ENCODE measurements around the gene DHX40.
A peak's percentile ranks its signal among the peaks of the same experiment; 100 is the strongest.
"Not testable (repeated sequence)": the region's sequence is repeated elsewhere in the genome, so short reads cannot be mapped to it uniquely, and the experiment has no call there.

DHX40 gene

GRCh38 chr17:59565959-59566324 lies 532 bp downstream of the DHX40 start:
- DNase-seq: peak; percentile 31

GRCh38 chr17:59569151-59569550 lies 3.7 kb downstream of the DHX40 start:
- not testable (repeated sequence) for DNase-seq

GRCh38 chr17:59572301-59572924 lies 7.0 kb downstream of the DHX40 start:
- DNase-seq: no peak

- not testable (repeated sequence) for DNase-seq
Observed at GRCh38 chr17:59584168-59584567, 18.8 kb downstream of the DHX40 start.

- no peak for DNase-seq
Observed at GRCh38 chr17:59600169-59600568, 34.8 kb downstream of the DHX40 start.

- no peak for DNase-seq
Observed at GRCh38 chr17:59601130-59601529, 35.7 kb downstream of the DHX40 start.

- DNase-seq: no peak
Observed at GRCh38 chr17:59607061-59607460, 41.7 kb downstream of the DHX40 start.

GRCh38 chr17:59607817-59608403 lies 42.5 kb downstream of the DHX40 start:
- DNase-seq: peak; percentile 30

GRCh38 chr17:59611503-59611902 lies 46.1 kb downstream of the DHX40 start:
- DNase-seq: no peak

GRCh38 chr17:59616253-59616920 lies 51.0 kb downstream of the DHX40 start:
- no peak for DNase-seq

GRCh38 chr17:59617156-59617732 lies 51.8 kb downstream of the DHX40 start:
- no peak for DNase-seq

- no peak for DNase-seq
Observed at GRCh38 chr17:59619035-59619297, 53.6 kb downstream of the DHX40 start.

- DNase-seq: peak; percentile 93
Observed at GRCh38 chr17:59619298-59620063, 54.1 kb downstream of the DHX40 start, which contains the start of gene CLTC. Gene CLTC (plus strand): TSS chr17:59619895. CDS start chr17:59620132, 237 bp downstream.

- no peak for DNase-seq
Observed at GRCh38 chr17:59620064-59620359, 54.6 kb downstream of the DHX40 start.

- DNase-seq: peak; percentile 42
Observed at GRCh38 chr17:59620518-59621259, 55.3 kb downstream of the DHX40 start.

- no peak for DNase-seq
Observed at GRCh38 chr17:59621771-59622170, 56.4 kb downstream of the DHX40 start.

GRCh38 chr17:59623151-59623550 lies 57.7 kb downstream of the DHX40 start:
- no peak for DNase-seq

- DNase-seq: no peak
Observed at GRCh38 chr17:59626756-59627155, 61.3 kb downstream of the DHX40 start.

GRCh38 chr17:59627274-59627673 lies 61.9 kb downstream of the DHX40 start:
- DNase-seq: no peak

GRCh38 chr17:59627770-59628171 lies 62.4 kb downstream of the DHX40 start:
- no peak for DNase-seq

- DNase-seq: no peak
Observed at GRCh38 chr17:59629174-59629573, 63.8 kb downstream of the DHX40 start.

- no peak for DNase-seq
Observed at GRCh38 chr17:59631276-59631675, 65.9 kb downstream of the DHX40 start.

- no peak for DNase-seq
Observed at GRCh38 chr17:59632398-59632797, 67.0 kb downstream of the DHX40 start.

Measured in stimulated activated CD4-positive, alpha-beta T cell treated with anti-CD3 and anti-CD28 coated beads, Interleukin-4, amount 100 ng/mL, for 1 hour (primary cell).